Fibroblast of the conjunctiva (primary cell): ENCODE data around the gene PPT1.

Source experiments
- DNase-seq: peaks from one replicate; pipeline ENCODE4 v3.0.0-alpha.2; 2010; ENCODE audit warnings: low read depth

PPT1 gene

GRCh38 chr1:40092706-40093639, 4.1 kb downstream of the PPT1 start:
- DNase-seq = no peak

GRCh38 chr1:40092241-40092640, 4.8 kb downstream of the PPT1 start:
- no peak for DNase-seq

- no peak for DNase-seq
Measured at GRCh38 chr1:40090652-40091355, 6.2 kb downstream of the PPT1 start.

- peak; percentile 29 for DNase-seq
Measured at GRCh38 chr1:40084750-40085149, 12.3 kb downstream of the PPT1 start.

- DNase-seq = no peak
Measured at GRCh38 chr1:40081871-40082270, 15.2 kb downstream of the PPT1 start.

- no peak for DNase-seq
Measured at GRCh38 chr1:40079774-40080400, 17.2 kb downstream of the PPT1 start.

- DNase-seq = peak; percentile 23
Measured at GRCh38 chr1:40078512-40079333, 18.3 kb downstream of the PPT1 start.

GRCh38 chr1:40076895-40077312, 20.1 kb downstream of the PPT1 start:
- DNase-seq = peak; percentile 62

- DNase-seq = no peak
Measured at GRCh38 chr1:40075266-40075665, 21.8 kb downstream of the PPT1 start.

GRCh38 chr1:40073062-40073461, 24.0 kb downstream of the PPT1 start:
- DNase-seq = no peak

- no peak for DNase-seq
Measured at GRCh38 chr1:40072142-40072541, 24.9 kb downstream of the PPT1 start.

- DNase-seq = no peak
Measured at GRCh38 chr1:40067851-40068250, 29.2 kb downstream of the PPT1 start.

- DNase-seq = no peak
Measured at GRCh38 chr1:40067023-40067422, 30.0 kb downstream of the PPT1 start.

- no peak for DNase-seq
Measured at GRCh38 chr1:40064797-40065499, 32.1 kb downstream of the PPT1 start.

GRCh38 chr1:40059960-40060750, 36.9 kb downstream of the PPT1 start:
- no peak for DNase-seq

GRCh38 chr1:40059338-40059959, 37.6 kb downstream of the PPT1 start:
- DNase-seq = no peak

- DNase-seq = no peak
Measured at GRCh38 chr1:40058453-40059337, 38.4 kb downstream of the PPT1 start.

GRCh38 chr1:40058097-40058452, 39.0 kb downstream of the PPT1 start:
- no peak for DNase-seq
